Measurements from ENCODE around the gene TSPAN16.

DNA sequence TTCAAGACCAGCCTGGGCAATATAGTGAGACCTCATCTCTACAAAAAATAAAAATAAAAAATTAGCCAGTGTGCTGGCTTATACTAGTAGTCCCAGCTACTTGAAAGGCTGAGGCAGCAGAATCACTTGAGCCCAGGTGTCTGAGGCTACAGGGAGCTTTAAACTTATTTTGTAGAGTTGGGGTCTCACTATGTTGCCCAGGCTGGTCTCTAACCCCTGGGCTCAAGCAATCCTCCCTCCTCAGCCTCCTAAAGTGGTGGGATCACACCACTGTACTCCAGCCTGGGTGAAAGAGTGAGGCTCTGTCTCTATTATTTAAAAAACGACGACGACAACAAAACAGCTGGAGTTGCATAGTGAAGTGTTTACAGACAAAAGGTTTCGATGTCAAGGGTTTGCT lies 35.5 kb downstream of the TSPAN16 start:
- TF ChIP-seq, protein P1, sequence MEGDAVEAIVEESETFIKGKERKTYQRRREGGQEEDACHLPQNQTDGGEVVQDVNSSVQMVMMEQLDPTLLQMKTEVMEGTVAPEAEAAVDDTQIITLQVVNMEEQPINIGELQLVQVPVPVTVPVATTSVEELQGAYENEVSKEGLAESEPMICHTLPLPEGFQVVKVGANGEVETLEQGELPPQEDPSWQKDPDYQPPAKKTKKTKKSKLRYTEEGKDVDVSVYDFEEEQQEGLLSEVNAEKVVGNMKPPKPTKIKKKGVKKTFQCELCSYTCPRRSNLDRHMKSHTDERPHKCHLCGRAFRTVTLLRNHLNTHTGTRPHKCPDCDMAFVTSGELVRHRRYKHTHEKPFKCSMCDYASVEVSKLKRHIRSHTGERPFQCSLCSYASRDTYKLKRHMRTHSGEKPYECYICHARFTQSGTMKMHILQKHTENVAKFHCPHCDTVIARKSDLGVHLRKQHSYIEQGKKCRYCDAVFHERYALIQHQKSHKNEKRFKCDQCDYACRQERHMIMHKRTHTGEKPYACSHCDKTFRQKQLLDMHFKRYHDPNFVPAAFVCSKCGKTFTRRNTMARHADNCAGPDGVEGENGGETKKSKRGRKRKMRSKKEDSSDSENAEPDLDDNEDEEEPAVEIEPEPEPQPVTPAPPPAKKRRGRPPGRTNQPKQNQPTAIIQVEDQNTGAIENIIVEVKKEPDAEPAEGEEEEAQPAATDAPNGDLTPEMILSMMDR (IDR thresholded peaks at IDR 0.05; ENCODE audit: borderline replicate concordance, extremely low read depth, low read length, poor library complexity, severe bottlenecking), result no peak
- no peak for TF ChIP-seq EZH2 (IDR thresholded peaks at IDR 0.05; ENCODE audit: borderline replicate concordance, low read depth, low read length, severe bottlenecking)

All from DND-41 (cell line).